Measurements from ENCODE around the gene EIF1. TPM values are rescaled to one million over a fixed set of nuclear protein-coding genes. Genes with fewer than 3 reads are reported as not detected.
A peak's percentile ranks its signal among the peaks of the same experiment; 100 is the strongest.
"Not testable (repeated sequence)": the region's sequence is repeated elsewhere in the genome, so short reads cannot be mapped to it uniquely, and the experiment has no call there.

EIF1 gene
- total and polyA plus RNA-seq, 4 donors, result 179 to 689 (median 464) TPM

GRCh38 chr17:41678411-41678906, 10.2 kb upstream of the EIF1 start:
- Histone ChIP-seq H3K36me3 (ENCODE audit: control insufficient read depth, insufficient read depth, low read length) (no peaks in the 10 kb centered on the region), H3K27me3 (ENCODE audit: control insufficient read depth, insufficient read depth, low read length) (no peaks in the 10 kb centered on the region), H3K4me3 (ENCODE audit: low read depth, low read length) (no peak overlapping the region), H3K9me3 (ENCODE audit: control insufficient read depth, insufficient read depth, low read length) (no peaks in the 10 kb centered on the region), H3K4me1 (ENCODE audit: control insufficient read depth, insufficient read depth, low read length) (peaks cover 16% of the 10 kb centered on the region), H3K27ac (ENCODE audit: low read depth, low read length) (no peak overlapping the region)
- no peak for DNase-seq (ENCODE audit: low read depth in 4 of 6, low spot score in 6 of 6)
- no CpG with 5 or more reads among the region's 2 CpGs for WGBS (ENCODE audit: insufficient coverage)

DNA sequence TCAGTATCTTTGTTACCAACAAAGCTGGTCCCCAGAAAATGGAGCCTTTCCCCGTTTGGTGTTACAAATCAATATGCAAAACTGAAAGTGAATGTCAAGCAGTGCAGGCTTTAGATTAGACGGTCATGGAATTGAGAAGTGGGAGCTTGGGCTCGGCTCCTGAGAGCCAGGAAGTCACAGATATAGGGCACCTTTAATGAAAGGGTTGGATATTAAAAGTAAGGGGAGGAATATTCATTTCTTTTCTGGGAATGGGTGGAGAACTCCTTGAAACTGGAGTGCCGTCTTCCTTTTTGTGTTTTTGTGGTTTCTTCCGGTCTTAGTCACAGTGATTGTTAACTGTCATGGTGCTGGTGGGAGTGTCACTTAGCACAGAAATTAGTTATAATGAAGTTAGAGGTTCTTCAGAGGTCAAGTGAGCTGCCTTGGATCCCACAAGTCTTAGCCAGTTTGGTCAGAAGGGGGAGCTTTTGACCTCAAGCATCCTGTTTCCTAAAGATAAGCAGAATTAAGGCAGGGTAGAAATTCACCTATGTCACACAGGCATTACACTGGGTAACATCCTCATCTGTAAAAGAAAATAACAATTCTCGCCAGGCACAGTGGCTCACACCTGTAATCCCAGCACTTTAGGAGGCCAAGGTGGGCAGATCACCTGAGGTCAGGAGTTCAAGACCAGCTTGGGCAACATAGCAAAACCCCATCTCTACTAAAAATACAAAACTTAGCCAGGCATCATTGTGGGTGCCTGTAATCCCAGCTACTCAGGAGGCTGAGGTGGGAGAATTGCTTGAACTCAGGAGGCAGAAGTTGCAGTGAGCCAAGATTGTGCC, 9.6 kb upstream of the EIF1 start:
- no peak overlapping the region for H3K27ac ChIP-seq (ENCODE audit: low read depth, low read length)
- H3K4me1 ChIP-seq (ENCODE audit: control insufficient read depth, insufficient read depth, low read length), result peaks cover 23% of the 10 kb centered on the region
- H3K36me3 ChIP-seq (ENCODE audit: control insufficient read depth, insufficient read depth, low read length), result no peaks in the 10 kb centered on the region
- H3K4me3 ChIP-seq (ENCODE audit: low read depth, low read length), result no peak overlapping the region
- H3K27me3 ChIP-seq (ENCODE audit: control insufficient read depth, insufficient read depth, low read length), result no peaks in the 10 kb centered on the region
- 55% methylated on average over 6 of the region's 6 CpGs for WGBS (ENCODE audit: insufficient coverage)
- H3K9me3 ChIP-seq (ENCODE audit: control insufficient read depth, insufficient read depth, low read length), result no peaks in the 10 kb centered on the region
- no peak for DNase-seq (ENCODE audit: low read depth in 4 of 6, low spot score in 6 of 6)

GRCh38 chr17:41679740-41680425, 8.8 kb upstream of the EIF1 start:
- no peak overlapping the region for H3K4me3 ChIP-seq (ENCODE audit: low read depth, low read length)
- H3K9me3 ChIP-seq (ENCODE audit: control insufficient read depth, insufficient read depth, low read length), result no peaks in the 10 kb centered on the region
- H3K27me3 ChIP-seq (ENCODE audit: control insufficient read depth, insufficient read depth, low read length), result no peaks in the 10 kb centered on the region
- peaks cover 25% of the 10 kb centered on the region for H3K4me1 ChIP-seq (ENCODE audit: control insufficient read depth, insufficient read depth, low read length)
- no peaks in the 10 kb centered on the region for H3K36me3 ChIP-seq (ENCODE audit: control insufficient read depth, insufficient read depth, low read length)
- no peak overlapping the region for H3K27ac ChIP-seq (ENCODE audit: low read depth, low read length)
- no peak for DNase-seq (ENCODE audit: low read depth in 4 of 6, low spot score in 6 of 6)
- WGBS (ENCODE audit: insufficient coverage), result 47% methylated on average over 2 of the region's 5 CpGs

DNA sequence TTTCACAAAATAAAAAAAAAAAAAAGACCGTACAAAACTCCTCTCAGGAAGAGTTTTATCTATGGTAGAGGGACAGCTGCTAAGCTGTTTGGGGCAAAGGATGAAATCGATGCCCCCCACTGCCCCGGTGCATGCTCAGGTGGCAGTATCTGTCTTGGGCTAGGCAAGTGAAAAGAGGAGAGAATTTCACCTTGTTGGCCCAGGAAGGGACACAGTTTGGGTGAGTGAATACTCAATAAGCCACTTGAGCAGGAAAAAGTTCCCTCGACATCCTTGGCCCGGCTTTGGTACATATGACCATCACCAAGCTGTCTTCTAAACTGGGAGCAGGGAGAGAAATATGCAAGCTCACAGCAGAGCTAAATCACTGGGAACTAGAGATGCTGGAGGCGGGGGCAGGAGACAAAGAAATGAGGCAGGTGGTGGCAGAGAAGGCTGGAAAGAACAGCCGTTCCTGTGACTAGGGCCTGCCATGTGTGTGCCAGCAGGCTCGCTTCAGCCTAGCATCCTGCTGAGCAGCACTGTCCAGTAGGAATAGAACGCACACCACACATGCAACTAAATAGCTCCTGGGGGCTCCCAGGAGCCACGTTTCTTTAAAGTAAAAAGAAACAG, 8.2 kb upstream of the EIF1 start:
- Histone ChIP-seq H3K4me1 (ENCODE audit: control insufficient read depth, insufficient read depth, low read length) (peaks cover 25% of the 10 kb centered on the region), H3K4me3 (ENCODE audit: low read depth, low read length) (no peak overlapping the region), H3K27me3 (ENCODE audit: control insufficient read depth, insufficient read depth, low read length) (no peaks in the 10 kb centered on the region), H3K27ac (ENCODE audit: low read depth, low read length) (no peak overlapping the region), H3K36me3 (ENCODE audit: control insufficient read depth, insufficient read depth, low read length) (no peaks in the 10 kb centered on the region), H3K9me3 (ENCODE audit: control insufficient read depth, insufficient read depth, low read length) (no peaks in the 10 kb centered on the region)
- DNase-seq (ENCODE audit: low read depth in 4 of 6, low spot score in 6 of 6), result peak in 2 of 6 donors; percentile 27 to 60
- 52% methylated on average over 7 of the region's 10 CpGs for WGBS (ENCODE audit: insufficient coverage)

- Histone ChIP-seq H3K36me3 (ENCODE audit: control insufficient read depth, insufficient read depth, low read length) (no peaks in the 10 kb centered on the region), H3K27me3 (ENCODE audit: control insufficient read depth, insufficient read depth, low read length) (no peaks in the 10 kb centered on the region), H3K9me3 (ENCODE audit: control insufficient read depth, insufficient read depth, low read length) (no peaks in the 10 kb centered on the region), H3K27ac (ENCODE audit: low read depth, low read length) (no peak overlapping the region), H3K4me1 (ENCODE audit: control insufficient read depth, insufficient read depth, low read length) (peaks cover 25% of the 10 kb centered on the region), H3K4me3 (ENCODE audit: low read depth, low read length) (no peak overlapping the region)
- no peak for DNase-seq (ENCODE audit: low read depth in 4 of 6, low spot score in 6 of 6)
- no CpG with 5 or more reads among the region's 3 CpGs for WGBS (ENCODE audit: insufficient coverage)
These were observed 6.9 kb upstream of the EIF1 start for GRCh38 chr17:41681776-41682175.

DNA sequence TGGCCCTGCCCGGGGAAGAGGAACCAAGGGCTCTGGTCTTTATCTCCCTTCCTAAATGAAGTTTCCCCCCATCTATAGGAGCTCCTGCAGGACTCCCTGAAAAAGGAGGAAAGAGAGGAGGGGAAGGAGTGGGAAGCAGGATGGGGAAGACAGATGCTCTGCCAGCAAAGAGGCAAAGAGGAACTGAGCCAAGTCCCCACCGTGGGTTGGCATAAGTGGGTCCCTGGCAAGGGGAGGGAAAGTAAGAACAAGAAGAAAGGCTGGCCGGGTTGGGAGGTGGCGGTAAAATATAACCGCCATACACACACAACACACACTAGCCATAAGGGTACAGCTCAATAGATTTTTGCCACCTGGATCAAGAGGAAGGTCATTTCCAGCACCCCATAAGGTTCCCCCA, 6.1 kb upstream of the EIF1 start:
- Histone ChIP-seq H3K36me3 (ENCODE audit: control insufficient read depth, insufficient read depth, low read length) (no peaks in the 10 kb centered on the region), H3K27ac (ENCODE audit: low read depth, low read length) (no peak overlapping the region), H3K4me1 (ENCODE audit: control insufficient read depth, insufficient read depth, low read length) (peaks cover 27% of the 10 kb centered on the region), H3K4me3 (ENCODE audit: low read depth, low read length) (no peak overlapping the region), H3K27me3 (ENCODE audit: control insufficient read depth, insufficient read depth, low read length) (no peaks in the 10 kb centered on the region), H3K9me3 (ENCODE audit: control insufficient read depth, insufficient read depth, low read length) (no peaks in the 10 kb centered on the region)
- WGBS (ENCODE audit: insufficient coverage), result 60% methylated on average over 1 of the region's 5 CpGs
- no peak for DNase-seq (ENCODE audit: low read depth in 4 of 6, low spot score in 6 of 6)

DNA sequence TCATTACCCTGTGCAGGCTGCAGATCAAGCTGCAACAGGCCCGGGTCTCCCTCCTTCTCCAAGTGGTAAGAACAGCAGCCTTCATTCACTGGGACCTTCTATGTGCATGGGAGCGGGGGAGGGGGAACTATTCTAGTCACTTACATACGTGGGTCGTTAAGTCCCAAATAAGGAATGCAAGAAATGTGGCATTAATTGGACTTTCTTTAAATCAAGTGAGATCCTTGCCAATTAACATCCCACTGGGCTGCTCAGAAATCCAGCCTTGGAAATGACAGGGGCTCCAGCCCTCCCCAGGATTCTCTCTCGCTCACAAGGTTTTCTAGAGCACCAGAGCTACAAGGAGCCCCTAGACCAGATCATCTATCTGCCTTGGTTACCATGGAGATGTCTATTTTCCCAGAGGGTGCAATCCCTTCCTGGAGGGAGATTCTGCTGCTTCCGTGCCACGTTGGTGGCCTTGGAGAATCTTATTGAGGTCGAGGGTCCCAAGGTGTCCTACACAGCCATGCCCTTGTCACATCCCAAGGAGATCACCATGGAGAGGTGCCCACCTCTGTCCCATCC, 5.2 kb upstream of the EIF1 start:
- Histone ChIP-seq H3K4me1 (ENCODE audit: control insufficient read depth, insufficient read depth, low read length) (peaks cover 32% of the 10 kb centered on the region), H3K27ac (ENCODE audit: low read depth, low read length) (peak overlapping the region; percentile 40)
- WGBS (ENCODE audit: insufficient coverage), result 43% methylated on average over 7 of the region's 8 CpGs

DNA sequence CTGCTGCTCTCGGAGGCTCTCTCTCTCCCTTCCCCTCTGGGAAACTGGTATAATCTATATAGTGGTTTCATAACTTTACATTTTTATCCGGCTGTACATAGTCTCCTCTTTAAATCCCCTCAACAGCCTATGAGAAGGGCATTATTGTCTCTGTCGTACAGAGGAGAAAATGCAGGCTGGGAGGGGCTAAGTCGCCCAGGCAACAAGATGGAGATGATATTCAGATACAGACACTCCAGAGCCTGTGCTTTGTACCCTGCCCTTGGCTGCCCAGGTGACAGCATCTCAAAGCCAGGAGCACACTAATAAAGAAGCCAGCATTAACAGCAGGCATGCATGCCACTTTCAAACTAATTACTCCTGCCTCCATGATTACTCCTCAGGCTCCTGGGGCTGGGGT, 4.7 kb upstream of the EIF1 start:
- WGBS (ENCODE audit: insufficient coverage), result 57% methylated on average over 1 of the region's 4 CpGs
- no peak overlapping the region for H3K4me3 ChIP-seq (ENCODE audit: low read depth, low read length)
- H3K27ac ChIP-seq (ENCODE audit: low read depth, low read length), result peak overlapping the region; percentile 40
- peaks cover 3% of the 10 kb centered on the region for H3K36me3 ChIP-seq (ENCODE audit: control insufficient read depth, insufficient read depth, low read length)
- no peaks in the 10 kb centered on the region for H3K27me3 ChIP-seq (ENCODE audit: control insufficient read depth, insufficient read depth, low read length)
- peaks cover 32% of the 10 kb centered on the region for H3K4me1 ChIP-seq (ENCODE audit: control insufficient read depth, insufficient read depth, low read length)
- peak in 1 of 6 donors; percentile 72 for DNase-seq (ENCODE audit: low read depth in 4 of 6, low spot score in 6 of 6)
- no peaks in the 10 kb centered on the region for H3K9me3 ChIP-seq (ENCODE audit: control insufficient read depth, insufficient read depth, low read length)

More for the DNA sequence above, 5.2 kb upstream of the EIF1 start:
- H3K36me3 ChIP-seq (ENCODE audit: control insufficient read depth, insufficient read depth, low read length), result no peaks in the 10 kb centered on the region
- H3K9me3 ChIP-seq (ENCODE audit: control insufficient read depth, insufficient read depth, low read length), result no peaks in the 10 kb centered on the region
- no peak overlapping the region for H3K4me3 ChIP-seq (ENCODE audit: low read depth, low read length)
- no peaks in the 10 kb centered on the region for H3K27me3 ChIP-seq (ENCODE audit: control insufficient read depth, insufficient read depth, low read length)
- DNase-seq (ENCODE audit: low read depth in 4 of 6, low spot score in 6 of 6), result peak in 1 of 6 donors; percentile 86

DNA sequence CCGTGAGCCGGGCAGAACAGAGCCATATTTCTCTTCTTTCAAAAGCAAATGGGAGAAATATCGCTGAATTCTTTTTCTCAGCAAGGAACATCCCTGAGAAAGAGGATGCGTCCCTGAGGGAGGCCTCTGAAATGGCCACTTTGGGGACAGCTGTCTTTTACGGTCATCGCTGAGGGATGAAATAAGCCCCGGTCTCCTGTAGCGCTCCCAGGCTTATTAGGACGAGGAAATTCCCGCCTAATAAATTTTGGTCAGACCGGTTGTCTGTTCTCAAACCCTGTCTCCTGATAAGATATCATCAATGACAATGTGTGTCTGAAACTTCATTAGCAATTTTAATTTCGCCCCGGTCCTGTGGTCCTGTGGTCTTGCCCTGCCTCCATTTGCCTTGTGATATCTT, 2.9 kb upstream of the EIF1 start:
- not testable (repeated sequence) for H3K27ac ChIP-seq (ENCODE audit: low read depth, low read length); H3K9me3 ChIP-seq (ENCODE audit: control insufficient read depth, insufficient read depth, low read length); H3K27me3 ChIP-seq (ENCODE audit: control insufficient read depth, insufficient read depth, low read length); DNase-seq (ENCODE audit: low read depth in 4 of 6, low spot score in 6 of 6); H3K4me3 ChIP-seq (ENCODE audit: low read depth, low read length)
- 84% methylated on average over 9 of the region's 13 CpGs for WGBS (ENCODE audit: insufficient coverage)
- Histone ChIP-seq H3K4me1 (ENCODE audit: control insufficient read depth, insufficient read depth, low read length) (peaks cover 27% of the 10 kb centered on the region), H3K36me3 (ENCODE audit: control insufficient read depth, insufficient read depth, low read length) (peaks cover 16% of the 10 kb centered on the region)
